Activated T-helper 17 cell treated with anti-CD3 and anti-CD28 coated beads, Interleukin-2, amount 50 U/mL, for 72 hours (primary cell): Measurements from ENCODE around the gene HOXA13. TPM values are rescaled to one million over a fixed set of nuclear protein-coding genes. Genes with fewer than 3 reads are reported as not detected.

Experiments used
- ATAC-seq: fragments of 150-1000 bp; cut with Tn5 transposase; replicated peaks from 2 replicates; pipeline ENCODE4 v1.10.0; 2021; ENCODE audit warnings: mild to moderate bottlenecking, moderate library complexity
- H3K27ac Mint-ChIP-seq: one replicate; pipeline ENCODE4 v1.8.0; 2022; ENCODE audit warnings: mixed read lengths
- H3K27me3 Mint-ChIP-seq: one replicate; pipeline ENCODE4 v1.8.0; 2022; ENCODE audit warnings: mixed read lengths
- H3K36me3 Mint-ChIP-seq: one replicate; pipeline ENCODE4 v1.8.0; 2022; ENCODE audit warnings: low read depth, mild to moderate bottlenecking, mixed read lengths
- H3K4me1 Mint-ChIP-seq: one replicate; pipeline ENCODE4 v1.8.0; 2022; ENCODE audit warnings: mixed read lengths
- H3K4me3 Mint-ChIP-seq: one replicate; pipeline ENCODE4 v1.8.0; 2022; ENCODE audit warnings: mild to moderate bottlenecking, mixed read lengths
- H3K9me3 Mint-ChIP-seq: one replicate; pipeline ENCODE4 v1.8.0; 2022; ENCODE audit warnings: mixed read lengths
- total RNA-seq, 2 donors: library from RNA; stranded (reverse); gene quantifications; one replicate each; pipeline ENCODE4 v1.2.3, GENCODE V29; 2022

The HOXA13 gene
- not detected for total RNA-seq

GRCh38 chr7:27199849-27200760 is at the start of gene HOXA13:
TSS of gene HOXA13 (minus strand) at chr7:27200091. CDS start at chr7:27200077, 14 bp downstream.
- peaks cover 6% of the 10 kb centered on the region for H3K36me3 Mint-ChIP-seq
- H3K9me3 Mint-ChIP-seq, result no peaks in the 10 kb centered on the region
- H3K27ac Mint-ChIP-seq, result no peak within 1 kb of the TSS
- peak within 1 kb of the TSS; percentile 64 for H3K4me3 Mint-ChIP-seq
- H3K27me3 Mint-ChIP-seq, result peaks cover 75% of the 10 kb centered on the region
- peak; percentile 37 for ATAC-seq
- H3K4me1 Mint-ChIP-seq, result peaks cover 15% of the 10 kb centered on the region

GRCh38 chr7:27248911-27249723 is 49.2 kb upstream of the HOXA13 start:
- H3K27ac Mint-ChIP-seq, result no peak overlapping the region
- H3K36me3 Mint-ChIP-seq, result no peaks in the 10 kb centered on the region
- ATAC-seq, result no peak
- H3K9me3 Mint-ChIP-seq, result no peaks in the 10 kb centered on the region
- H3K27me3 Mint-ChIP-seq, result peaks cover 74% of the 10 kb centered on the region
- H3K4me3 Mint-ChIP-seq, result no peak overlapping the region
- H3K4me1 Mint-ChIP-seq, result peaks cover 9% of the 10 kb centered on the region

- no peak for ATAC-seq
- Mint-ChIP-seq H3K27ac (no peak overlapping the region), H3K27me3 (peaks cover 72% of the 10 kb centered on the region), H3K4me3 (no peak overlapping the region), H3K9me3 (no peaks in the 10 kb centered on the region), H3K36me3 (no peaks in the 10 kb centered on the region), H3K4me1 (peaks cover 9% of the 10 kb centered on the region)
Measured at GRCh38 chr7:27248427-27248806, 48.5 kb upstream of the HOXA13 start.

DNA sequence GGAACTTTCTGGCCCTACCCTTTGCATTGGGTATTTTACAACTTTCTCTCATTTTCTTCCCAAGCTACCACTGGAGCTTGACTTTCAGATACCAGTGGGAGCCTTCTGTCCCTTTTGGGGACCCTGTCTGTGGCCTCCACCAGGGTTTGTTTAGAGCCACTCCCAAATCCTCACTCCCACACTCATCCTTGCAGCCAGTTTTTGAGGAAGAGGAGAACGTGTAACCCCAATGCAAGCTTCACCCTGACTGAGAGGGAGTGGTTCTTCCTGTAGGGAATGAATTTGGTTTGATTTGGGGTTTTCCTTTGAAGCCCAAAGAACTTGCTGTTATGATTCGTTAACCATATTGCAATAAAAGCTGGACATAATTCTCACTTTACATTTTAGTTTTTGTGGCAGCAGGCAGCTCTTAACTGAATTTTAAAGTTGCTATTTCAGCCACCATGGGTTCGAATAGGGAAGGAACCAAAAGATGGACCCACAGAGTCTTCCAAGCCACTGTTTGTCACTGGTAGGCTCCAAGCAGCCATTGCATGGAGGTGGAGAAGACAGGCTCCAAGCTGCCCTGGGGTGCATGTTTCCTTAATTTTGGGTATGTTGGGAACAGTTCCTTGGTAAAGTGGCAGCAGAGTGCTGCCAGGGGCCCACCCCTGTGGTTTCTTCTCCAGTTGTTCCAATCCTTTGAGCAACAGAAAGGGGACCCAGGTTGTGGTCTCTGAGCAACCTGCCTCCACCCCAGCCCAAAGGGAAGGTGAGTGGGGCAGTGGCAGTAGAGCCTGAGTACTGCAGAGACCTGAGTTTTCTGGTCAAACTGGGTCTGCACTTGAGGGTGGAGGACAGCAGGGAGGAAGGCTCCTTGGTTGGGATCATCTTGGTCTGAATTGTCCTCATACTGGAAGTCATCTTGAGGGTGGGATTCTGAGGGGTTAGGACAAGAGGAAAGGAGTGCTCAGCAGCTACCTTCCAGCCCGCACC is 47.8 kb upstream of the HOXA13 start:
- H3K27me3 Mint-ChIP-seq, result peaks cover 69% of the 10 kb centered on the region
- ATAC-seq, result no peak
- H3K36me3 Mint-ChIP-seq, result no peaks in the 10 kb centered on the region
- H3K4me3 Mint-ChIP-seq, result no peak overlapping the region
- no peaks in the 10 kb centered on the region for H3K9me3 Mint-ChIP-seq
- H3K4me1 Mint-ChIP-seq, result peaks cover 9% of the 10 kb centered on the region
- no peak overlapping the region for H3K27ac Mint-ChIP-seq

GRCh38 chr7:27247000-27247399 is 47.1 kb upstream of the HOXA13 start:
- no peak for ATAC-seq

DNA sequence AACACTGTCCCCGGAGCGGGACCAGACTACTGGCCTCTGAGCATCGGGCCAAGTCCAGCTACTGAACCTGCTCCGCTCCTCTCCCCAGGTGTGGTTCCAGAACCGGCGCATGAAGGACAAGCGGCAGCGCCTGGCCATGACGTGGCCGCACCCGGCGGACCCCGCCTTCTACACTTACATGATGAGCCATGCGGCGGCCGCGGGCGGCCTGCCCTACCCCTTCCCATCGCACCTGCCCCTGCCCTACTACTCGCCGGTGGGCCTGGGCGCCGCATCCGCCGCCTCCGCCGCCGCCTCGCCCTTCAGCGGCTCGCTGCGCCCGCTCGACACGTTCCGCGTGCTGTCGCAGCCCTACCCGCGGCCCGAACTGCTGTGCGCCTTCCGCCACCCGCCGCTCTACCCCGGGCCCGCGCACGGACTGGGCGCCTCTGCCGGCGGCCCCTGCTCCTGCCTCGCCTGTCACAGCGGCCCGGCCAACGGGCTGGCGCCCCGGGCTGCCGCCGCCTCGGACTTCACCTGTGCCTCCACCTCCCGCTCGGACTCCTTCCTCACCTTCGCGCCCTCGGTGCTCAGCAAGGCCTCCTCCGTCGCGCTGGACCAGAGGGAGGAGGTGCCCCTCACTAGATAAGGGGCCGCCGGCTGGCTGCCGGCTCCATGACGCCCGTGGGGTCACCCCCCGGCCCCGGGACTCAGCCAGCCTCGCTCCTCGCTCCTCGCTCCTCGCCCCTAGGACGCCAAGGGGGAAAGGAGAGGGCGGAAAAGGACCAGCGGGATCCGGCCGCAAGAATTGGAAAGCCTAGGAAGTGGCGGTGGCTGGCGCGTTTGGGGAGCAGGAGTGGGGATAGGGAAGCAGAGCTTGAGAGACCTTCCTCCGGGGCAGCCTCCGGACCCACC is 46.2 kb upstream of the HOXA13 start:
- no peak for ATAC-seq
- Mint-ChIP-seq H3K4me1 (peaks cover 6% of the 10 kb centered on the region), H3K36me3 (no peaks in the 10 kb centered on the region), H3K9me3 (no peaks in the 10 kb centered on the region), H3K4me3 (no peak overlapping the region), H3K27me3 (peaks cover 74% of the 10 kb centered on the region), H3K27ac (no peak overlapping the region)

More at GRCh38 chr7:27247000-27247399, 47.1 kb upstream of the HOXA13 start:
- H3K4me1 Mint-ChIP-seq, result peaks cover 9% of the 10 kb centered on the region
- H3K27me3 Mint-ChIP-seq, result peaks cover 68% of the 10 kb centered on the region
- H3K27ac Mint-ChIP-seq, result no peak overlapping the region
- H3K36me3 Mint-ChIP-seq, result no peaks in the 10 kb centered on the region
- H3K9me3 Mint-ChIP-seq, result no peaks in the 10 kb centered on the region
- no peak overlapping the region for H3K4me3 Mint-ChIP-seq

DNA sequence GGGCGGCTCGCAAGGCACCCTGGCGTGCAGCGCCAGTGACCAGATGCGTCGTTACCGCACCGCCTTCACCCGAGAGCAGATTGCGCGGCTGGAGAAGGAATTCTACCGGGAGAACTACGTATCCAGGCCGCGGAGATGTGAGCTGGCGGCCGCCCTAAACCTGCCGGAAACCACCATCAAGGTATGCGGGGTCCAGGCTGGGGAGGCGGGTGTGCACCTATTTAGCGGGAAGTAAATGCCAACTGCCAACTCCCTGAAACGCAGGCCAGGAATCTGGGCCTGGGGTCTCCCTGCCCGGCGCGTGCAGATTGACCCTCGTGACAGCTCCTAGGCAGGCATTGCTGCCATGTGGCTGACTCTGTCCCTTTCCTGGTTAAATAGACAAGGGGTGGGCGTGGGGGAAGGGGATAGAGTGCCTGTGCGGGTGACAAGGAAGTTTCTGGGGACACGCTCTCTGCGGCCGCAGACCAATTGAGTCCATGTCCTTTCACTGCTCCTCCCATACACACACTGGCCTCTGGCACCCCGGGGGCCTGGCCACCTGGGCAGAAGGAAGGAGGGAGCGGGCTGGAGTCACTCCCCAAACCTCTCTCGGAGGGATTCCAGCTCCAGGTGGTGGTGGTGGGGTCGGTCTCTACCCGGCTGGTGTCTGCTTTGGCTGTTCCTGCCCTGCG is 45.4 kb upstream of the HOXA13 start:
- no peak for ATAC-seq
- Mint-ChIP-seq H3K9me3 (no peaks in the 10 kb centered on the region), H3K4me1 (peaks cover 5% of the 10 kb centered on the region), H3K27me3 (peaks cover 74% of the 10 kb centered on the region), H3K36me3 (no peaks in the 10 kb centered on the region), H3K4me3 (no peak overlapping the region), H3K27ac (no peak overlapping the region)

GRCh38 chr7:27244488-27245123 is 44.7 kb upstream of the HOXA13 start:
- Mint-ChIP-seq H3K36me3 (no peaks in the 10 kb centered on the region), H3K27ac (no peak overlapping the region), H3K27me3 (peaks cover 72% of the 10 kb centered on the region), H3K4me1 (peaks cover 5% of the 10 kb centered on the region), H3K4me3 (no peak overlapping the region), H3K9me3 (no peaks in the 10 kb centered on the region)
- no peak for ATAC-seq

GRCh38 chr7:27243340-27244163 is 43.7 kb upstream of the HOXA13 start:
- no peak overlapping the region for H3K4me3 Mint-ChIP-seq
- no peaks in the 10 kb centered on the region for H3K36me3 Mint-ChIP-seq
- no peaks in the 10 kb centered on the region for H3K9me3 Mint-ChIP-seq
- H3K27ac Mint-ChIP-seq, result no peak overlapping the region
- no peak for ATAC-seq
- peaks cover 62% of the 10 kb centered on the region for H3K27me3 Mint-ChIP-seq
- H3K4me1 Mint-ChIP-seq, result peaks cover 5% of the 10 kb centered on the region

DNA sequence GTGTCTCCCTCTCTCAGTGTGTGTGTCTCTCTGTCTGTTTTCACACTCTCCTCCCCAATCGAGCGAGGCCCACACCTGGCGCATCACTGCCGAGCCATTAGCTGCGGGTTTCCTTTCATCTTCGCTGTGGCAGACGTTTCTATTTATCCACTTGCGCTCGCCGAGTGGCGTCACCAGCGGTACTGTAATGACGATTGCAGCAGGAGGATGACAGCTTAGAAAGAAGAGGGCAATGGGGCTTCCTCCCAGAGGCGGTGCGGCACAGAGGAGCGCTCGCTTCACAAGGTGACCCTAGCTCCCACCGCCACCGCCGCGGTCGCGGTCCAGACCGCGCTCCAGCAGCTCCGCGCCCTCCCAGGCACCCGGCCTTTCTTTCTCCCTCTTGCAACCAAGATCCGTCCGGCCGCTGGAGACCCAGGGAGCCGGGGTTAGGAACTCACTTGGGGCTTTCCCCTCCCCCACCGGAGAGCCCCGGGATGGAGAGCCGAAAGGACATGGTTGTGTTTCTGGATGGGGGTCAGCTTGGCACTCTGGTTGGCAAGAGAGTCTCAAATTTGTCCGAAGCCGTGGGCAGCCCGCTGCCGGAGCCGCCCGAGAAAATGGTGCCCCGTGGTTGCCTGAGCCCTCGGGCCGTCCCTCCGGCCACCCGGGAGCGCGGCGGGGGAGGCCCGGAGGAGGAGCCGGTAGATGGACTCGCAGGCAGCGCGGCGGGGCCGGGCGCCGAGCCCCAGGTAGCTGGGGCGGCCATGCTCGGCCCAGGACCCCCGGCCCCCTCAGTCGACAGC is 42.9 kb upstream of the HOXA13 start, which contains the start of gene EVX1:
TSS of gene EVX1 (plus strand) at position 248 of the 785 bp plus-strand sequence. CDS start at position 477, 229 bp downstream.
- no peaks in the 10 kb centered on the region for H3K9me3 Mint-ChIP-seq
- no peak within 1 kb of the TSS for H3K27ac Mint-ChIP-seq
- peak; percentile 35 for ATAC-seq
- H3K4me1 Mint-ChIP-seq, result peaks cover 5% of the 10 kb centered on the region
- H3K4me3 Mint-ChIP-seq, result peak within 1 kb of the TSS; percentile 41
- H3K36me3 Mint-ChIP-seq, result no peaks in the 10 kb centered on the region
- peaks cover 64% of the 10 kb centered on the region for H3K27me3 Mint-ChIP-seq

GRCh38 chr7:27242154-27242553 is 42.3 kb upstream of the HOXA13 start:
- Mint-ChIP-seq H3K4me1 (peaks cover 5% of the 10 kb centered on the region), H3K4me3 (peak overlapping the region; percentile 41), H3K36me3 (no peaks in the 10 kb centered on the region), H3K27ac (no peak overlapping the region), H3K9me3 (no peaks in the 10 kb centered on the region), H3K27me3 (peaks cover 63% of the 10 kb centered on the region)
- no peak for ATAC-seq
